ENCODE measurements around the gene KAT6B.

DNA sequence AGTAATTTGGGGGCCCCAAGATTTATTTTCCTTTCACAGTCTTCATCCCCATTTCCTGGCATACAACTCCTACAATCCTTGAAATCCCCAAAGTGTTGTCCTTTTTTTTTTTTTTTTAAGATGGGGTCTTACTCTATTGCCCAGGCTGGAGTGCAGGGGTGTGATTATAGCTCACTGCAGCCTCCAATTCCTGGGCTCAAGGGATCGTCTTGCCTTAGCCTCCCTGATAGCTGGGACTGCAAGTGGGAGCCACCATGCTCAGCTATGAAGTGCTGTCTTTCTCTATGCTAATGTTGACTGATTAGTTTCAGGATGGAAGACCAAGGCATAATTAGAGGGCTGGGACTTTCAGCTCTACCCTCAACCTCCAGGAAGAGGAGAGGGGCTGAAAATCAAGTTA, 41.9 kb upstream of the KAT6B start:
- TF ChIP-seq, protein P1, sequence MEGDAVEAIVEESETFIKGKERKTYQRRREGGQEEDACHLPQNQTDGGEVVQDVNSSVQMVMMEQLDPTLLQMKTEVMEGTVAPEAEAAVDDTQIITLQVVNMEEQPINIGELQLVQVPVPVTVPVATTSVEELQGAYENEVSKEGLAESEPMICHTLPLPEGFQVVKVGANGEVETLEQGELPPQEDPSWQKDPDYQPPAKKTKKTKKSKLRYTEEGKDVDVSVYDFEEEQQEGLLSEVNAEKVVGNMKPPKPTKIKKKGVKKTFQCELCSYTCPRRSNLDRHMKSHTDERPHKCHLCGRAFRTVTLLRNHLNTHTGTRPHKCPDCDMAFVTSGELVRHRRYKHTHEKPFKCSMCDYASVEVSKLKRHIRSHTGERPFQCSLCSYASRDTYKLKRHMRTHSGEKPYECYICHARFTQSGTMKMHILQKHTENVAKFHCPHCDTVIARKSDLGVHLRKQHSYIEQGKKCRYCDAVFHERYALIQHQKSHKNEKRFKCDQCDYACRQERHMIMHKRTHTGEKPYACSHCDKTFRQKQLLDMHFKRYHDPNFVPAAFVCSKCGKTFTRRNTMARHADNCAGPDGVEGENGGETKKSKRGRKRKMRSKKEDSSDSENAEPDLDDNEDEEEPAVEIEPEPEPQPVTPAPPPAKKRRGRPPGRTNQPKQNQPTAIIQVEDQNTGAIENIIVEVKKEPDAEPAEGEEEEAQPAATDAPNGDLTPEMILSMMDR (conservative IDR thresholded peaks at IDR 0.05; ENCODE audit: low read depth, low read length): no peak
- no peak for TF ChIP-seq EZH2 (IDR thresholded peaks at IDR 0.05; ENCODE audit: borderline replicate concordance, low read depth, low read length, poor library complexity, severe bottlenecking)

All from A673 (cell line).